ENCODE measurements around the gene KCNN4.

DNA sequence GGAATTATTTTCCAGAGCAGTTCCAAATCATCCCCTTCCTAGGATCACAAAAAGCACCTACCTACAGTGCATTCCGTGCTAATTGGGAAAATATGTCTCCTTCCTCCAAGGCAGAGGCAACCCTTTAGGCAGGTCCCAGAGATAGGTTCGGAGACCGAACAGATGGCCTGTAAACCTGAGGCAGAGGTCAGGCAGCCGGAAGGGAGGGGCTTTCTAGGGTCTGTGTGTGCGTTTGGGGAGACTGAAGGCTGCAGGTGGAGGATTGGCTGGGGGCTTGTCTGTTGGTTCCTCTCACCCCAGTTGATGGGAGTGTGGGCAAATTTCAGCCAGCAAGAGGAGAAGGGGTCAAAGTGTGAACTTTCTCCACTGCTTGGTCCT, 7.1 kb downstream of the KCNN4 start:
- TF ChIP-seq GATA2 (IDR thresholded peaks at IDR 0.05; ENCODE audit: low read depth, low read length), result no peak
- TF ChIP-seq GATA3 (IDR thresholded peaks at IDR 0.05; ENCODE audit: low read depth, low read length), result no peak
